ENCODE measurements around the gene LACTBL1. TPM values are rescaled to one million over a fixed set of nuclear protein-coding genes. Genes with fewer than 3 reads are reported as not detected.
"Not testable (repeated sequence)": the region's sequence is repeated elsewhere in the genome, so short reads cannot be mapped to it uniquely, and the experiment has no call there.

LACTBL1 gene
- polyA plus RNA-seq, 4 donors: not detected

GRCh38 chr1:22949822-22950331 is 22.8 kb downstream of the LACTBL1 start:
- no peak for DNase-seq (ENCODE audit: low read depth in 4 of 4, low spot score in 3 of 4)

DNA sequence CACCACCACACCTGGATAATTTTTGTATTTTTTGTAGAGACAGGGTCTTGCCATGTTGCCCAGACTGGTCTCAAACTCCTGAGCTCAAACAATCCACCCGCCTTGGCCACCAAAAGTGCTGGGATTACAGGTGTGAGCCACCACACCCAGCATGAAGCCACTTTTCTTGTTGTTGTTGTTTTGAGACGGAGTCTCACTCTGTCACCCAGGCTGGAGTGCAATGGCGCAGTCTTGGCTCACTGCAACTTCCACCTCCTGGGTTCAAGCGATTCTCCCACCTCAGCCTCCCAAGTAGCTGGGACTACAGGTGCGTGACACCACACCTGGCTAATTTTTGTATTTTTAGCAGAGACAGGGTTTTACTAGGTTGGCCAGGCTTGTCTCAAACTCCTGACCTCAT is 27.5 kb downstream of the LACTBL1 start:
- not testable (repeated sequence) for DNase-seq (ENCODE audit: low read depth in 4 of 4, low spot score in 3 of 4)

DNA sequence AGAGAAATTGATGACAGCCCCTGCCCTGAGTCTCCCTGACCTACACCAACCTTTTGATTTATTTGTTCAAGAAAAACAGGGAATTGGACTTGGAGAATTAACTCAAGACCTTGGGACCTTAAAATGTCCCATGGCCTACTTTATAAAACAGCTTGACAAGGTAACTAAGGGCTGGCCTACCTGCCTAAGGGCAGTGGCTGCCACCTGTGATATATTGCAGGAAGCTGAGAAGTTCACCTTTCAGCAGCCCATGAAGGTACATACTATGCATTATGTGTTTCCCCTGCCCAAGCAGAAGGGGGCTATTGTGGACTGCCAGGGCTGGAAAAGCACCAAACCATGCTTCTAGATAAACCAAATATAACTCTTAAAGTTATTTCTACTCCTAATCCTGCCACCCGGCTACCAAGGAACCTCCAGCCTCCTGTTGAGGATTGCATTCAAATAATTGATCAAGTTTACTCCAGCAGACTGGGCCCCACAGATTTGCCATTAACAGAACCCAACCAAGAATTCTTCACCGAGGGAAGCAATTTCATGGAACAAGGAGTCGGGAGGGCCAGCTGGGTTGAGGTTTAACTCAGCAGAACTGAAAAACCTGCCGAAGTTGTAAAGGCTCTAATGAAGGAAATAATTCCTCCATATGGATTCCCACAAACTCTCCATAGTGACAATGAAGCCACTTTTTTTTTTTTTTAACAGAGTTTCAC is 28.2 kb downstream of the LACTBL1 start:
- DNase-seq (ENCODE audit: low read depth in 4 of 4, low spot score in 3 of 4): no peak

DNA sequence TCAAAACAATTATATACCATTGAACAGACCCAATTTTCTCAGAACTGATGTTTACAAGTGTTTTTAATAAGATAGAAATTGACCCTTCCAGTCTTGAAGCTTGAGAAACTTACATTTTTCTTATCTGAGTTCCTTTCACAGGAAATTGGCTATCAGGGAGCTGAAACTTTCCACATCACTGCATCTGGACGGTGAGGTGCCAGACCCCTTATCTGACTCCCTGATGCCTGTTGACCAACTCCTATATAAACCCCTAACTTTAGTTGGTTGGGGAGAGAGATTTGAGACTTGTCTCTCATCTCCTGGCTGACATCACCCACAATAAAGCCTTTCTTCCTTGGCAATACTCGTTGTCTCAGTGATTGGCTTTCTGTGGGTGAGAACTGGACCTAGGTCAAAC is 31.4 kb downstream of the LACTBL1 start:
- DNase-seq (ENCODE audit: low read depth in 4 of 4, low spot score in 3 of 4): no peak

DNA sequence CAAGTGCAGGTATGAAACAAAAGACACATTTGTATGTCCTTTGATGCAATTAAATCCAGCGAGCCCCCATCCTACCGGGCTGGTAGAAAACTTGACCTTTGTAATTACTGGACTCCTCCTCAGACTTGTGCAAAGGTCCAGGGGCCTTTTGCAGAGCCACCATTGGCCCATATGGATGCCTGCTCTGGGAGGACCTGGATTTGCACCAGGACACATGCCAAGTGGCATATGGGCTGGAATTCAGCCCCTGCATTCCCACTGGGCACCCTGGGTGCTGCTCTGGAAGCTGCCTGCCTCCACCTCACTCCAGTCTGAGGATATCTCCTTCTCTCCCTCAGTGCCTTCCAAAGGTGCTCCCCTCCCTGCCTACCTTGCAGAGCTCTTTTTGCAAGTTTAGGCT is 36.0 kb downstream of the LACTBL1 start:
- no peak for DNase-seq (ENCODE audit: low read depth in 4 of 4, low spot score in 3 of 4)

DNA sequence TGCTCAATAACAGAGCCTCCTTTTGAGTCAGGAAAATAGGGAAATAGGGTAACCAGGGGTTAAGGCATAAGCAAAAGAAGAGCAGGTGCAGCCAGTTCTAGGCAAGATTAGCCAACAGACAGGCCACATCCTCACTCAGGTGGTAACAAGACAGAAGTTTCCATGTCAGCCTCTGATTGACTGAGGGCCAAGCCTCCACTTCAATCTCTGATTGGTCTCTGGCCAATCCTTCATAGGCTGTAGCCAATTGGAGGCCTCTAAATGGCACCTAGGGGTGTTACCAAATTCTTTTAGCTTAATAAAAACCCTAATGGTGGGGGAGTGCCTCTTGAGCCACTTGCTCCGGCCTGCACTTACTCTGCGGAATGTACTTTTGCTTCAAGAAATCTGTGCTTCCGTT is 37.2 kb downstream of the LACTBL1 start:
- no peak for DNase-seq (ENCODE audit: low read depth in 4 of 4, low spot score in 3 of 4)

DNA sequence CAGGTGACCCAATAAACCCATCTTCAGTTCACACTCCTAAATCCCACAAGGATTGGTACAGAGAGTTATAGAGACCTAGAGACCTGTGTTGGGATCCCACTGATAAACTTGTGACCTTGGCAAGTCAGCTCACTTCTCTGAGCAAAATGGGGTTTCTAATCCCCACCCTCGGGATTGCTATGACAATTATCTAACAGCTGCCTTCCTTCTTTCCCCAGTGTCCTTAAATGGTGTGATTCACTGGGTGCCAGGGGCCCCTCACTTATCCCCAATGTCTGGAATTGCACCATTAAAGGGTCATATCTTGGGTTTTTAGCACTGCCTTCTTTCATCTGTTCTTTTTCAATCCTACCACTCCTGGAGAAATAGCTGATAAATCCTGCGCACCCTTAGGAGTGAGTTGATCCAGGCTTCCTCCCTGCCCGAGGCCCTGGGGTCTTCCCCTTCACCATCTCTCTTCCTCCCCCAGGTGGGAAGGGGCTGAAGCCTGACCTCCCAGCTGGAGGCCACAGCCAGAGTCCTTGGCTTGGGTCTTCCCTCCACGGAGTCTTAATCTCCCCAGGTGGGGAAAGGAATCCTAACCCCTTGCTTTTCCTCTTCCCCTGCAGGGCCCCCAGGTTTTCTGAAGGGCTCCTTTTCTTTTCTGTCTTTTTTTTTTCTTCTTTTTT is 39.7 kb downstream of the LACTBL1 start:
- DNase-seq (ENCODE audit: low read depth in 4 of 4, low spot score in 3 of 4): no peak

DNA sequence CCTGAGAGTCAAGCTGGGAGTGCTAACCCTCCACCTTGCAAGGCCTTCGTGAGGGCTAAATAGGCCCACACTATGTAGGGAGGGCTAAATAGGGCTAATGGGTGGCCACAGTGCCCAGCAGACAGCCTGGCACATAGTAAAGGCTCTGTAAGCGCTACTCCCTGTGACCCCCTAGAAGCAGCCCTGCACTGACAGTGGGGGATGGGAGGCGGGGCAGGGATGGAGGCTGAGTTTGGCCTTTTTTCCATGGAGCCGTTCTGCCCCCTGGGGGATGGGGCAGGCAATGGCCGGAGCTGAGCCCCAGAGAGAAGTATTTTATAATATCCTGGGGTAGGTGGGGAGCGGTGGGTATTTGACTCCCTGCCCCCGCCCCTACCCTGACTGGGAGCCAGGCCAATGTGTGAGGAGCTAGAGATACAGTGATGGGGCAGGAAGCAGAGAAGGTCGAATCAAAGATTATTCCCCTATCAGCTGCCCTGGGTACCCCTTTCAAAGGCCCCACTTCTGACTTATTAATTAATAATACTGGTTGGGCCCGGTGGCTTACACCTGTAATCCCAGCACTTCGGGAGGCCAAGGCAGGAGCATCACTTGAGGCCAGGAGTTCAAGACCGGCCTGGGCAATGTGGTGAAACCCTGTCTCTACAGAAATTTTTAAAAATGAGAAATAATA is 42.3 kb downstream of the LACTBL1 start:
- no peak for DNase-seq (ENCODE audit: low read depth in 4 of 4, low spot score in 3 of 4)

- DNase-seq (ENCODE audit: low read depth in 4 of 4, low spot score in 3 of 4): no peak
Observed at GRCh38 chr1:22925111-22925510, 47.6 kb downstream of the LACTBL1 start.

DNA sequence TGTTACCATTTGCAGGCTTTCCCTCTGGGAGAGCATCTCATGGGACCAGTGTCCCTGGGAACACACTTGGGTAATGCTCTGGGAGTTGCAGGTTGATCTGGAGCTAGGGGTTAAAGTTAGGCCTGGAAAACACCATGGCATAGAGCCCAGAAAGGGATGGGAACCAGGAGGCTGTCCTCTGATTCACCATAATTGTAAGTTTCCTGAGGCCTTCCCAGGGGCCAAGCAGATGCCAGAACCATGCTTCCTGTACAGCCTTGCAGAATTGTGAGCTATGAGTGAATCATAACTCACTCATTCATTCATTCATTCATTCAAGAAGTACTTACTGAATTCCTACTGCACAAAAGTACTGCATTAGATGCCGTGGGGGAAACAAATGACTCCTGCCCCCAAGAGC is 50.0 kb downstream of the LACTBL1 start:
- no peak for DNase-seq (ENCODE audit: low read depth in 4 of 4, low spot score in 3 of 4)

DNA sequence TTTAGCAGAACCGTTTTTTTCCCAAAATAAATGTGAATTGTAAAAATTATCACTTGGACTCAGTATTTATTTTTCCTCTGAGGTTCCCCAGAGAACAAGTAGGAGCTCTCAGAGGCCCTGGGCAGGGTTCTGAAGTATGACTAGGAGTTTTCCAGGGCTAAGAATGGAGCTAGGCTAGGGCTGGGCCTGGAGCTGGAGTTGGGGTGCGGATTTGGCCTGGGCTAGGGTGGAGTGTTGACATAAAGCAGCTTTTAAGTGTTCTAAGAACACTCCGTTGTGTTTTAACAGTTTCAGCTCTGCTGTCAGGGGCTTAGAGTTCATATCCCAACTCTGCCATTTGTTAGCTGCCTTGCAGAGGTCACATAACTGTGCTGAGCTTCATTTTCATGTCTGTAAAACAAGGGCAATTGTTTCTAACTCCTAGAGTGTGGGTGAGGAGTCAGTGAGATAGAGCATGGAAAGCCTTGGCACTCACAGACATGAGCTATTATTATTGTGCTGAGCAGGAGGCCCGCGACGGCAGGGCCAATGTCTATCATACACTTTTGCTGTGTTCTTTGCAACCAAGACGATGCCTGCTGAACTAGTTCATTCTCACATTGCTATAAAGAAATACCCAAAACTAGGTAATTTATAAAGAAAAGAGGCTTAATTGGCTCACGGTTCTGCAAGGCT is 51.1 kb downstream of the LACTBL1 start:
- DNase-seq (ENCODE audit: low read depth in 4 of 4, low spot score in 3 of 4): no peak

DNA sequence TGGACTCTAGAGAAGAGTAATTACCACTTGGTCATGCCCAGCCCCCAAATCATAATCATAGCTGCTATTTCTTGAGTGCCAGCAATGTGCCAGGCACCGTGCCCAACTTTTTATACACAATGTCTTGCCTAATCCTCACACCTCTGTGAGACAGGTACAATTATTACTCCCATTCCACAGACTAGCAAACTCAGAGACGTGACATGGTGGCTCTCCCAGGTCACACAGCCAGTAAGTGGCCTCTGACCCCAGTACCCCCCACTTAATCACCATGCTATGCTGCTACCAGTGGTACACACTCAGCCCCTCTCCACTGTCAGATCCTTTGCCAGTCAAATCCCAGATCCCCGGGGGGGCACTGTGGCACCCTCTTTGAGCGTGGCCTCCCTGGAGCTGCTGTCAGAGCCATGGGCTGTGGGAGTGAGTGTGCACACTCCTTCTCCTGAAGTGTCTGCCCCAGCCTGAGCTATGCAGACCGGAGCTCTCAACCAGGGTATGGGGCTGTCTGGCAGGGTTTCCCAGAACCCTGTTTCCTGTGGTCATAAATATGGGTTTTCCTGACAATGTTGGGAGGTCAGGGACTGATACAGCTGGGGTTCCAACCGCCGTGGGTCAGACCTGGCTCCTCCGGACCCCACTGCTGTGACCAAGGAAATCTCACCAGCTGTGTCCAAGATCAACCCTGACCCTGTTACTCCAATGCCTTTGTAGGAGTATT is 51.8 kb downstream of the LACTBL1 start:
- DNase-seq (ENCODE audit: low read depth in 4 of 4, low spot score in 3 of 4): no peak

DNA sequence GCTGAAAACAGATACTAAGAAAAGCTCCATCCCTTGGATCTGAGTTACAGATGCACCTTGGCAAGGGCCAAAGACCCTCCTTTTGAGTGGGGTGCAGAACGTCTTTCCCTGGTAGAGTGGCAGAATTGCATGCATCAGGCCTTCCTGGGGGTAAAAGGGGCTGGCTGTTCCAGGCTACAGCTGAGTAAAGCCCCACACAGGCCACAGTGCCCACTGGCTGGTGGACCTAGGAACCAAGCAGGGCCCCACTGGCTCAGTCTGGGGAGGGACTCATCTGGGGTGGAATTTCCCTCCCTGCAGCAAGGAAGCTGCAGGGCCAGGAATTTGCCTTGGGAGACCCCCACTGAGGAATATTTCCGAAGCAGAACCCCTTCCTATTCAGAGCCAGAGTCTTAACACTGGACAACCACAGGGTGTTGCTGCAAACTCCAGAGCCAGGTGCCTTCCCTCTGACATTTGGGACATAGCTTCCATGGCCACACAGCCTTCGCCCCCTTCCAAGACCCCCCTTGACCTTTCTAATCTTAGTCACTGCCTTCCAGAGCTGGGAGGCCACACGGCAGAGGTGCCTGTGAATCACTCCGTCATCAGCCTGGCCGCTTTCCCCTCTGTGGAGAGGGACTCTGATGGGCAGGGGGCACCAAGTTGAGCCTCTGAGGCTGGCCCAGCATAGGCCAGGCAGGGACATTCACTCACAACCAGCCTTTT is 52.5 kb downstream of the LACTBL1 start:
- no peak for DNase-seq (ENCODE audit: low read depth in 4 of 4, low spot score in 3 of 4)

GRCh38 chr1:22919341-22920025 is 53.2 kb downstream of the LACTBL1 start:
- DNase-seq (ENCODE audit: low read depth in 4 of 4, low spot score in 3 of 4): no peak

DNA sequence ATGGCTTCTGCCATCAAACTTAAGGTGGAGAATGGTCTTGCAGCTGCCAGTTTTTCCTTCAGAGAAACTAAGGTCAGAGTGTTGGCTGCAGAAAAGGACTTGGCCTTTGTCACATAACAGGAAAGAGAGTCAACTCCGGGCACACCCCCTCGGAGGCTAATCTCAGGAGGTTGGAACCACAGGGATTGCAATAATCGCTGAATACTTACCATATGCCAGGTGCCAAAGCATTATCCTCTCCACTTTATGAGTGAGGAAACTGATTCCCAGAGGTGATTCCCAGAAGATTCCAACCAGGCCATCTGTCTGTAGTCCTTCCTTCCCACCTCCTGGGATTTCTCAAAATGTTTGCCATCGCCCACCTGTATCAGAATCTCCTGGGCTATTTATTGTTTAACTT is 54.0 kb downstream of the LACTBL1 start:
- no peak for DNase-seq (ENCODE audit: low read depth in 4 of 4, low spot score in 3 of 4)

GRCh38 chr1:22917989-22918388 is 54.7 kb downstream of the LACTBL1 start:
- DNase-seq (ENCODE audit: low read depth in 4 of 4, low spot score in 3 of 4): no peak

- DNase-seq (ENCODE audit: low read depth in 4 of 4, low spot score in 3 of 4): no peak
Observed at GRCh38 chr1:22916471-22916820, 56.2 kb downstream of the LACTBL1 start.

GRCh38 chr1:22915816-22916470 is 56.7 kb downstream of the LACTBL1 start:
- no peak for DNase-seq (ENCODE audit: low read depth in 4 of 4, low spot score in 3 of 4)

- no peak for DNase-seq (ENCODE audit: low read depth in 4 of 4, low spot score in 3 of 4)
Observed at GRCh38 chr1:22915231-22915630, 57.4 kb downstream of the LACTBL1 start.
